DND-41 (cell line): ENCODE measurements around the gene KHK.

Source experiments
- ATAC-seq: fragments of 200-7000 bp; cut with Tn5 transposase; 3 replicates; pipeline ENCODE4 v1.9.1; 2021; ENCODE audit warnings: low read depth; ENCODE audit not compliant: insufficient read depth
- DNase-seq: peaks from one replicate; pipeline ENCODE4 v3.0.0-alpha.2; 2020
- H2AFZ ChIP-seq: 2 replicates; pipeline ENCODE4 v1.6.0; 2012; ENCODE audit warnings: low read depth, low read length
- H3K27ac ChIP-seq: 2 replicates; pipeline ENCODE4 v1.5.1; 2012; ENCODE audit warnings: low read length, inconsistent platforms
- H3K27me3 ChIP-seq: fragments of 200-600 bp; sonication (generic); 2 replicates; pipeline ENCODE4 v1.6.0; 2012; ENCODE audit warnings: low read length, mild to moderate bottlenecking, inconsistent platforms; ENCODE audit not compliant: insufficient read depth, poor library complexity
- H3K36me3 ChIP-seq: 2 replicates; pipeline ENCODE4 v1.5.1; 2012; ENCODE audit warnings: low read length, inconsistent platforms; ENCODE audit not compliant: insufficient read depth
- H3K4me1 ChIP-seq: 2 replicates; pipeline ENCODE4 v1.5.1; 2012; ENCODE audit warnings: mild to moderate bottlenecking, low read length; ENCODE audit not compliant: insufficient read depth
- H3K4me2 ChIP-seq: 2 replicates; pipeline ENCODE4 v1.6.0; 2012; ENCODE audit warnings: mild to moderate bottlenecking, moderate library complexity, low read length, inconsistent platforms; ENCODE audit not compliant: insufficient read depth
- H3K4me3 ChIP-seq, 2 experiments: fragments of 200-600 bp in 1 of 2; shearing (Covaris generic) in 1 of 2; 2 replicates each; pipeline ENCODE4 v1.5.1; 2012 to 2016; ENCODE audit warnings: inconsistent platforms in 2 of 2, low read length in 2 of 2, mild to moderate bottlenecking in 2 of 2, low read depth in 1 of 2, moderate library complexity in 1 of 2
- H3K79me2 ChIP-seq: 2 replicates; pipeline ENCODE4 v1.6.0; 2012; ENCODE audit warnings: low read length, inconsistent platforms; ENCODE audit not compliant: insufficient read depth
- H3K9ac ChIP-seq: 2 replicates; pipeline ENCODE4 v1.6.0; 2012; ENCODE audit warnings: low read depth, mild to moderate bottlenecking, inconsistent platforms, low read length, moderate library complexity
- H3K9me3 ChIP-seq: 2 replicates; pipeline ENCODE4 v1.5.1; 2012; ENCODE audit warnings: low read length, moderate library complexity, mild to moderate bottlenecking, inconsistent platforms; ENCODE audit not compliant: insufficient read depth, severe bottlenecking
- H4K20me1 ChIP-seq: 2 replicates; pipeline ENCODE4 v1.6.0; 2012; ENCODE audit warnings: low read length; ENCODE audit not compliant: insufficient read depth
- CTCF ChIP-seq: IDR thresholded peaks from 2 replicates; pipeline ENCODE4 v1.5.1; 2012; ENCODE audit warnings: borderline replicate concordance, low read length, moderate library complexity, mild to moderate bottlenecking; ENCODE audit not compliant: poor library complexity, severe bottlenecking; ENCODE audit errors: extremely low read depth
- EZH2 ChIP-seq: IDR thresholded peaks from 3 replicates; pipeline ENCODE4 v1.6.1; 2012; ENCODE audit warnings: borderline replicate concordance, low read depth, mild to moderate bottlenecking, moderate library complexity, low read length, inconsistent platforms; ENCODE audit not compliant: severe bottlenecking

Gene KHK

GRCh38 chr2:27060323-27060722 is 26.2 kb upstream of the KHK start:
- no peak overlapping the region for H3K4me3 ChIP-seq
- DNase-seq = no peak
- H3K27me3 ChIP-seq = no peaks in the 10 kb centered on the region
- 0 out of 2 replicates have a peak, but pooled peaks cover 3% of the 10 kb centered on the region for H4K20me1 ChIP-seq
- no peak overlapping the region for H3K9ac ChIP-seq
- no peak overlapping the region for H2AFZ ChIP-seq
- H3K36me3 ChIP-seq = peaks cover 60% of the 10 kb centered on the region
- H3K9me3 ChIP-seq = no peaks in the 10 kb centered on the region
- ATAC-seq = 0 out of 3 replicates have a peak, but pooled peaks have one; percentile 10
- no peak overlapping the region for H3K4me2 ChIP-seq
- no peak overlapping the region for H3K27ac ChIP-seq
- H3K79me2 ChIP-seq = no peaks in the 10 kb centered on the region
- no peaks in the 10 kb centered on the region for H3K4me1 ChIP-seq
- no peak for TF ChIP-seq EZH2
- no peak for TF ChIP-seq CTCF

- Histone ChIP-seq H3K27ac (no peak overlapping the region), H3K36me3 (peaks cover 52% of the 10 kb centered on the region), H3K4me3 (no peak overlapping the region), H3K9me3 (no peaks in the 10 kb centered on the region), H4K20me1 (0 out of 2 replicates have a peak, but pooled peaks cover 11% of the 10 kb centered on the region), H3K9ac (no peak overlapping the region), H3K4me1 (peaks cover 8% of the 10 kb centered on the region), H3K79me2 (peaks cover 15% of the 10 kb centered on the region), H3K4me2 (no peak overlapping the region), H2AFZ (no peak overlapping the region), H3K27me3 (no peaks in the 10 kb centered on the region)
- ATAC-seq (no peak), DNase-seq (no peak)
- no peak for TF ChIP-seq EZH2
- TF ChIP-seq CTCF = no peak
Observed at GRCh38 chr2:27065128-27065527, 21.4 kb upstream of the KHK start.

- no peak overlapping the region for H3K27ac ChIP-seq
- DNase-seq (no peak), ATAC-seq (no peak)
- peaks cover 28% of the 10 kb centered on the region for H3K79me2 ChIP-seq
- H3K4me2 ChIP-seq = no peak overlapping the region
- H3K4me3 ChIP-seq = no peak overlapping the region
- H3K4me1 ChIP-seq = peaks cover 24% of the 10 kb centered on the region
- peaks cover 20% of the 10 kb centered on the region; the same call in 1 of the 2 replicates for H4K20me1 ChIP-seq
- H3K27me3 ChIP-seq = no peaks in the 10 kb centered on the region
- H3K9ac ChIP-seq = no peak overlapping the region
- H2AFZ ChIP-seq = no peak overlapping the region
- peaks cover 51% of the 10 kb centered on the region for H3K36me3 ChIP-seq
- TF ChIP-seq EZH2 (no peak), CTCF (no peak)
- H3K9me3 ChIP-seq = no peaks in the 10 kb centered on the region
Observed at GRCh38 chr2:27067385-27067784, 19.2 kb upstream of the KHK start.

GRCh38 chr2:27069436-27069835 is 17.1 kb upstream of the KHK start:
- TF ChIP-seq EZH2 (no peak), CTCF (no peak)
- Histone ChIP-seq H4K20me1 (peaks cover 20% of the 10 kb centered on the region; the same call in 1 of the 2 replicates), H3K9ac (peak overlapping the region; percentile 84; the same call in 1 of the 2 replicates)

More at GRCh38 chr2:27069436-27069835, 17.1 kb upstream of the KHK start:
- ATAC-seq (no peak), DNase-seq (no peak)
- H3K4me1 ChIP-seq = peaks cover 37% of the 10 kb centered on the region
- H3K36me3 ChIP-seq = peaks cover 48% of the 10 kb centered on the region
- H3K79me2 ChIP-seq = peaks cover 28% of the 10 kb centered on the region
- no peak overlapping the region for H3K4me3 ChIP-seq
- H2AFZ ChIP-seq = no peak overlapping the region
- no peaks in the 10 kb centered on the region for H3K27me3 ChIP-seq
- peak overlapping the region; percentile 95; the same call in 1 of the 2 replicates for H3K4me2 ChIP-seq
- no peak overlapping the region for H3K27ac ChIP-seq
- no peaks in the 10 kb centered on the region for H3K9me3 ChIP-seq
